ENCODE results near the gene SLAIN2.
"Not testable (repeated sequence)": the region's sequence is repeated elsewhere in the genome, so short reads cannot be mapped to it uniquely, and the experiment has no call there.

The SLAIN2 gene

DNA sequence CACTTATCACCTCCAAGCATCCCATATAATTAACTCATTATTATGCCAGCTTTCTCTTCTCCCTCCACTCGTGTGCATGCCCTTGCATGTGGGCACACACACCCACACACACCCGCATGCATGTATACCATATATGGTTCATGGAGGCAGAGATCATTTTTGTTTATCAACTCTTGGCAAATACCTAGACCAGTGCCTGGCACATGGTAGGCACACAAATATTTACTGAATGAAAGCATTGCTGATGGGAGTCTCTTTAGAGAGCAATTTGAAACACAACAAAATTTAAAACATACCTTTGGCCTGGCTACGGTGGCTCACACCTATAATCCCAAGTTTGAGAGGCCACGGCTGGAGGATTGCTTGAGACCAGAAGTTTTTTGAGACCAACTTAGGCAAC is 90.7 kb downstream of the SLAIN2 start:
- TF ChIP-seq SUZ12 (IDR thresholded peaks at IDR 0.05; ENCODE audit: extremely low read depth, insufficient read depth, insufficient read length) (no peak), ZNF274 (IDR thresholded peaks at IDR 0.05; ENCODE audit: low read depth, low read length) (no peak), YY1 (IDR thresholded peaks at IDR 0.05; ENCODE audit: insufficient read depth, insufficient read length) (no peak)
- H3K9me3 ChIP-seq (ENCODE audit: insufficient read depth, low read length) = no peaks in the 10 kb centered on the region
- H3K4me1 ChIP-seq (ENCODE audit: insufficient read depth, insufficient read length) = peaks cover 2% of the 10 kb centered on the region
- no peak for DNase-seq (ENCODE audit: low read depth, low spot score)
- H3K27me3 ChIP-seq (ENCODE audit: insufficient read depth, insufficient read length) = no peaks in the 10 kb centered on the region
- H3K4me3 ChIP-seq (ENCODE audit: insufficient read length, low read depth) = no peak overlapping the region
- H3K36me3 ChIP-seq (ENCODE audit: insufficient read depth, insufficient read length, low read length) = no peaks in the 10 kb centered on the region
- no peak overlapping the region for H3K9ac ChIP-seq (ENCODE audit: insufficient read length, low read depth)

DNA sequence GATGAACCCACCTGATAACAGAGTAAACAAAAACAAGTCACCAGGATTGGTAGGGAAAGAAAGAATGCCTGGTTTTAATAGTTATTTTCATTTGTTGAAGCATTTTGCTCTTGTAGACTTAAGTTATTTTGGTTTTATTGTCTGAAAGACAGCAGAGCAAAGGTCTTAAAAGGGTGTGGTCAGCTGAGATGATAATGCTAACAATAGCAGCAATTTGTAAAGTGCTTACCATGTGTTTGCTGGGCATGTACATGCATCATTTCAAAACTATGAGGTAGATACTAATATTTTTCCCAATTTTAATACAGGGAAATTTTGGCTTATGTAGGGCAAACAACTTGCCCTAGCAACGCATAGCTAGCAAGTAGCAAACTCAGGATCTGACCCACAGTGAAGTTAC is 95.0 kb downstream of the SLAIN2 start:
- no peaks in the 10 kb centered on the region for H3K4me1 ChIP-seq (ENCODE audit: insufficient read depth, insufficient read length)
- no peaks in the 10 kb centered on the region for H3K36me3 ChIP-seq (ENCODE audit: insufficient read depth, insufficient read length, low read length)
- no peaks in the 10 kb centered on the region for H3K9me3 ChIP-seq (ENCODE audit: insufficient read depth, low read length)
- H3K9ac ChIP-seq (ENCODE audit: insufficient read length, low read depth) = no peak overlapping the region
- H3K27me3 ChIP-seq (ENCODE audit: insufficient read depth, insufficient read length) = no peaks in the 10 kb centered on the region
- no peak for TF ChIP-seq ZNF274 (IDR thresholded peaks at IDR 0.05; ENCODE audit: low read depth, low read length)
- TF ChIP-seq YY1 (IDR thresholded peaks at IDR 0.05; ENCODE audit: insufficient read depth, insufficient read length) = no peak
- TF ChIP-seq SUZ12 (IDR thresholded peaks at IDR 0.05; ENCODE audit: extremely low read depth, insufficient read depth, insufficient read length) = no peak
- DNase-seq (ENCODE audit: low read depth, low spot score) = no peak
- no peak overlapping the region for H3K4me3 ChIP-seq (ENCODE audit: insufficient read length, low read depth)

DNA sequence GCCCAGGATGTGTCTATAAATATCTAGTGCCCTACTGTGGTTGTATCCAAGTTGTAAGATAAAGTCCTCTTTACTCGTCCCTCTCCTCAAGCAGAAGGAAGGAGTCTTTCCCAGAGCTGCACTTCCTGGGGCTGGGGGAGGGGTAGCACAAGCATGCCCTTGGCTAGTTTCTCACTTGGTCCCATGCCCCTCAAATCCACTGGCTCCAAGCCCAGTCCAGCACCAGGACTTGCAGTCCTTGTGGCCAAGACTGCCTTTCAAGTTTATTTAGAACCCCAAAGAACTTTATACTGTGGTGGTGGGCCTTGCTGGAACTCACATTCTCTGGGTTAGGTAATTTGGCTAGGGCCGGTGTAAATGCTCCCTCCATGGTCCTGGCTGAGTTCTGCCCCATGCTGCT is 98.7 kb downstream of the SLAIN2 start:
- Histone ChIP-seq H3K4me1 (ENCODE audit: insufficient read depth, insufficient read length) (no peaks in the 10 kb centered on the region), H3K9me3 (ENCODE audit: insufficient read depth, low read length) (no peaks in the 10 kb centered on the region), H3K4me3 (ENCODE audit: insufficient read length, low read depth) (no peak overlapping the region), H3K27me3 (ENCODE audit: insufficient read depth, insufficient read length) (no peaks in the 10 kb centered on the region), H3K36me3 (ENCODE audit: insufficient read depth, insufficient read length, low read length) (no peaks in the 10 kb centered on the region), H3K9ac (ENCODE audit: insufficient read length, low read depth) (no peak overlapping the region)
- TF ChIP-seq ZNF274 (IDR thresholded peaks at IDR 0.05; ENCODE audit: low read depth, low read length) = no peak
- TF ChIP-seq YY1 (IDR thresholded peaks at IDR 0.05; ENCODE audit: insufficient read depth, insufficient read length) = no peak
- TF ChIP-seq SUZ12 (IDR thresholded peaks at IDR 0.05; ENCODE audit: extremely low read depth, insufficient read depth, insufficient read length) = no peak
- no peak for DNase-seq (ENCODE audit: low read depth, low spot score)

DNA sequence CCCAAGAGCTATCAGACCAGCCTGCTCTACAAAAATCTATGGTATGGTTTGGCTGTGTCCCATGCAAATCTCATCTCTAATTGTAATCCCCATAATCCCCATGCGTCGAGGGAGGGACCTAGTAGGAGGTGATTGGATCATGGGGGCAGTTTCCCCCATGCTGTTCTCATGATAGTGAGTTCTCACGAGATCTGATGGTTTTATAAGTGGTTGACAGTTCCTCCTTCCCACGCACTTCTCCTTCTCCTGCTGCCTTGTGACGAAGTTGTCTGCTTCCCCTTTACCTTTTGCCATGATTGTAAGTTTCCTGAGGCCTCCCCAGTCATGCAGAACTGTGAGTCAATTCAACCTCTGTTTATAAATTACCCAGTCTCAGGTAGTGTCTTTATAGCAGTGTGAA is 99.6 kb downstream of the SLAIN2 start:
- H3K27me3 ChIP-seq (ENCODE audit: insufficient read depth, insufficient read length); H3K36me3 ChIP-seq (ENCODE audit: insufficient read depth, insufficient read length, low read length); H3K9me3 ChIP-seq (ENCODE audit: insufficient read depth, low read length); DNase-seq (ENCODE audit: low read depth, low spot score); H3K4me3 ChIP-seq (ENCODE audit: insufficient read length, low read depth); H3K9ac ChIP-seq (ENCODE audit: insufficient read length, low read depth); H3K4me1 ChIP-seq (ENCODE audit: insufficient read depth, insufficient read length): not testable (repeated sequence)

DNA sequence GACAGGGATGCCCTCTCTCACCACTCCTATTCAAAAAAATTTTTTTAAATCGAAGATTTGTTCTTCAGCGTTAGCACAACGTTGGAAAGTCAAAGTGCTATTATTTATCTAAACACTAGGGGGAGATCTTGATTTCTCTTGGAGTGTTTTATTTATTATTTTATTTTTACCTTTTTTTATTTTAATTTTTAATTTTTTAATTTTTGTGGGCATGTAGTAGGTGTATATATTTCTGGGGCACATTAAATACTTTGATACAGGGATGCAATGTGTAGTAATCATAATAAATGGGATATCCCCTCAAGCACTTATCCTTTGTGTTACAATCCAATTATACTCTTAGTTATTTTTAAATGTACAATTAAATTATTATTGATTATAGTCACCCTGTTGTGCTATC is 104.4 kb downstream of the SLAIN2 start:
- no peak overlapping the region for H3K9ac ChIP-seq (ENCODE audit: insufficient read length, low read depth)
- no peak for DNase-seq (ENCODE audit: low read depth, low spot score)
- no peak overlapping the region for H3K4me3 ChIP-seq (ENCODE audit: insufficient read length, low read depth)
- TF ChIP-seq SUZ12 (IDR thresholded peaks at IDR 0.05; ENCODE audit: extremely low read depth, insufficient read depth, insufficient read length) (no peak), YY1 (IDR thresholded peaks at IDR 0.05; ENCODE audit: insufficient read depth, insufficient read length) (no peak), ZNF274 (IDR thresholded peaks at IDR 0.05; ENCODE audit: low read depth, low read length) (no peak)
- no peaks in the 10 kb centered on the region for H3K27me3 ChIP-seq (ENCODE audit: insufficient read depth, insufficient read length)
- H3K36me3 ChIP-seq (ENCODE audit: insufficient read depth, insufficient read length, low read length) = no peaks in the 10 kb centered on the region
- H3K4me1 ChIP-seq (ENCODE audit: insufficient read depth, insufficient read length) = no peaks in the 10 kb centered on the region
- H3K9me3 ChIP-seq (ENCODE audit: insufficient read depth, low read length) = no peaks in the 10 kb centered on the region

DNA sequence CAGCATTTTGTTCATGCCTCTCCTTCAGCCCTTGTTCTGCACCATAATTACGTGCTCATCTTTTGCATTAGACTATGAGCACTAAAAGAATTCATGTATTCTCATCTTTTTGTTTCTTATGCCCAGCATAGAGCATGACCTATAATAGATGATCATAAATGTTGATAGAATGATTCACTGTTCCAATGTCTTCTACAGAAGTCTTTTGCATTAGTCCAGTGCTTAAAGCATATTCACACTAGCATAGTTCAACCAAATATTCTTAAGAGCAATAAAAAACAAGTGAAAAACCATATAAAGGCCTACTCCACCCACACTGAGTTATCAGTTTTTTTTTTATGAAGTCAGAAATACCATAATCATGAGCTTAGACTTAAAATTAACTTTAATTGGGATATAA is 105.3 kb downstream of the SLAIN2 start:
- H3K4me3 ChIP-seq (ENCODE audit: insufficient read length, low read depth) = no peak overlapping the region
- H3K27me3 ChIP-seq (ENCODE audit: insufficient read depth, insufficient read length) = no peaks in the 10 kb centered on the region
- TF ChIP-seq SUZ12 (IDR thresholded peaks at IDR 0.05; ENCODE audit: extremely low read depth, insufficient read depth, insufficient read length) = no peak
- TF ChIP-seq ZNF274 (IDR thresholded peaks at IDR 0.05; ENCODE audit: low read depth, low read length) = no peak
- no peak for TF ChIP-seq YY1 (IDR thresholded peaks at IDR 0.05; ENCODE audit: insufficient read depth, insufficient read length)
- no peak for DNase-seq (ENCODE audit: low read depth, low spot score)
- H3K9me3 ChIP-seq (ENCODE audit: insufficient read depth, low read length) = no peaks in the 10 kb centered on the region
- no peak overlapping the region for H3K9ac ChIP-seq (ENCODE audit: insufficient read length, low read depth)
- no peaks in the 10 kb centered on the region for H3K36me3 ChIP-seq (ENCODE audit: insufficient read depth, insufficient read length, low read length)
- no peaks in the 10 kb centered on the region for H3K4me1 ChIP-seq (ENCODE audit: insufficient read depth, insufficient read length)

DNA sequence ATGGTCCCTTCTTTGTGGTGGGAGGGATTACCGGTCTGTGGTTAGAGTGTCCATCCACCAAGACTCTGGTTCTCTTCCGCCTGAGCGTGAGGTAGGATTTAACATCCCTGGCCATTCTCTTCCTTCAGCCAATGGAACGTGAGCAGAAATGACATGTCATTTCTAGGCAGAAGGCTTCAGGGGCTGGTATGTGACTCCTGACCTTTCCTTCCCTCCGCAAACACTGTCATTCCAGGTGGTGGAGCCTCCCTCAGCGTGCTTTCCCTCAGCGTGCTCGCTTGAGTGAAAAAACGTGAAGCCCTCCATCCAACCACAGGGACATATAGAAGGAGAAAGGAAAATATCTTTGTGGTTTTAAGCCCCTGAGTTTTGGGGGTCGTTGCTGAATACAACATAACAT is 107.8 kb downstream of the SLAIN2 start:
- no peak overlapping the region for H3K9ac ChIP-seq (ENCODE audit: insufficient read length, low read depth)
- H3K4me3 ChIP-seq (ENCODE audit: insufficient read length, low read depth) = no peak overlapping the region
- H3K27me3 ChIP-seq (ENCODE audit: insufficient read depth, insufficient read length) = no peaks in the 10 kb centered on the region
- no peaks in the 10 kb centered on the region for H3K9me3 ChIP-seq (ENCODE audit: insufficient read depth, low read length)
- no peaks in the 10 kb centered on the region for H3K36me3 ChIP-seq (ENCODE audit: insufficient read depth, insufficient read length, low read length)
- TF ChIP-seq ZNF274 (IDR thresholded peaks at IDR 0.05; ENCODE audit: low read depth, low read length) = no peak
- H3K4me1 ChIP-seq (ENCODE audit: insufficient read depth, insufficient read length) = no peaks in the 10 kb centered on the region
- no peak for DNase-seq (ENCODE audit: low read depth, low spot score)

DNA sequence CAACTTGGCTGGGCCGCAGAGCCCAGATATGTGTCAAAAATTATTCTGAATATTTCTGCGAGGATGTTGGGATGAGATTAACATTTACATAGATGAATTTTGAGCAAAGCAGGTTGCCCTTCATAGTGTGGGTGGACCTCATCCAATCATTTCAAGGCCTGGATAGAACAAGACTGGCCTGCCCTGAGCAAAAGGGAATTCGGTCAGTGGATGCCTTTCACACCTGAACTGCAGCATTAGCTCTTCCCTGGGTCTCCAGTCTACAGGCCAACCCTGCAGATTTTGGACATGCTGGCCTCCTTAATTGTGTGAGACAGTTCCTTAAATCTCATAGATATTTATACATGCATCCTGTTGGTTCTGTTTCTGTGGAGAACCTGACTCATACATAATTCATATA is 109.4 kb downstream of the SLAIN2 start:
- DNase-seq (ENCODE audit: low read depth, low spot score) = no peak
- Histone ChIP-seq H3K27me3 (ENCODE audit: insufficient read depth, insufficient read length) (no peaks in the 10 kb centered on the region), H3K9ac (ENCODE audit: insufficient read length, low read depth) (no peak overlapping the region)

DNA sequence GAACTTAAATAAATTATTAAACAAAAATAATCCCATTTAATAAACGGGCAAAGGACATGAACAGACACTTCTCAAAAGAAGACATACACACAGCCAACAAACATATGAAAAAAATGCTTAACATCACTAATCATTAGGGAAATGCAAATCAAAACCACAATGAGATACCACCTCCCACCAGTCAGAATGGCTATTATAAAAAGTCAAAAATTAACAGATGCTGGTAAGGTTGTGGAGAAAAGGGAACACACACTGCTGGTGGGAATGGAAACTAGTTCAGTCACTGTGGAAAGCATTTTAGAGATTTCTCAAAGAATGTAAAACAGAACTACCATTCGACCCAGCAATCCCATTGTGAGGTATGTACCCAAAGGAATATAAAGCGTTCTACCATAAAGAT is 110.3 kb downstream of the SLAIN2 start:
- not testable (repeated sequence) for H3K9ac ChIP-seq (ENCODE audit: insufficient read length, low read depth); H3K36me3 ChIP-seq (ENCODE audit: insufficient read depth, insufficient read length, low read length); H3K4me3 ChIP-seq (ENCODE audit: insufficient read length, low read depth); DNase-seq (ENCODE audit: low read depth, low spot score); H3K9me3 ChIP-seq (ENCODE audit: insufficient read depth, low read length); H3K4me1 ChIP-seq (ENCODE audit: insufficient read depth, insufficient read length); H3K27me3 ChIP-seq (ENCODE audit: insufficient read depth, insufficient read length)

More for the DNA sequence above, 109.4 kb downstream of the SLAIN2 start:
- TF ChIP-seq SUZ12 (IDR thresholded peaks at IDR 0.05; ENCODE audit: extremely low read depth, insufficient read depth, insufficient read length) (no peak), YY1 (IDR thresholded peaks at IDR 0.05; ENCODE audit: insufficient read depth, insufficient read length) (no peak), ZNF274 (IDR thresholded peaks at IDR 0.05; ENCODE audit: low read depth, low read length) (no peak)
- Histone ChIP-seq H3K36me3 (ENCODE audit: insufficient read depth, insufficient read length, low read length) (no peaks in the 10 kb centered on the region), H3K4me1 (ENCODE audit: insufficient read depth, insufficient read length) (no peaks in the 10 kb centered on the region), H3K4me3 (ENCODE audit: insufficient read length, low read depth) (no peak overlapping the region), H3K9me3 (ENCODE audit: insufficient read depth, low read length) (no peaks in the 10 kb centered on the region)

Measured in NT2/D1 (cell line).